ENCODE measurements around the gene RFNG.

RFNG gene

GRCh38 chr17:82025401-82026107 is 26.1 kb downstream of the RFNG start:
- no peak for DNase-seq (ENCODE audit: low read depth in 1 of 2, low spot score in 1 of 2)
- Histone ChIP-seq H3K27me3 (ENCODE audit: insufficient read depth, poor library complexity, severe bottlenecking) (no peaks in the 10 kb centered on the region), H3K27ac (replicated peaks) (no peak overlapping the region), H3K4me3 (replicated peaks; ENCODE audit: insufficient read depth, low read length) (no peak overlapping the region)
- TF ChIP-seq, protein P1, sequence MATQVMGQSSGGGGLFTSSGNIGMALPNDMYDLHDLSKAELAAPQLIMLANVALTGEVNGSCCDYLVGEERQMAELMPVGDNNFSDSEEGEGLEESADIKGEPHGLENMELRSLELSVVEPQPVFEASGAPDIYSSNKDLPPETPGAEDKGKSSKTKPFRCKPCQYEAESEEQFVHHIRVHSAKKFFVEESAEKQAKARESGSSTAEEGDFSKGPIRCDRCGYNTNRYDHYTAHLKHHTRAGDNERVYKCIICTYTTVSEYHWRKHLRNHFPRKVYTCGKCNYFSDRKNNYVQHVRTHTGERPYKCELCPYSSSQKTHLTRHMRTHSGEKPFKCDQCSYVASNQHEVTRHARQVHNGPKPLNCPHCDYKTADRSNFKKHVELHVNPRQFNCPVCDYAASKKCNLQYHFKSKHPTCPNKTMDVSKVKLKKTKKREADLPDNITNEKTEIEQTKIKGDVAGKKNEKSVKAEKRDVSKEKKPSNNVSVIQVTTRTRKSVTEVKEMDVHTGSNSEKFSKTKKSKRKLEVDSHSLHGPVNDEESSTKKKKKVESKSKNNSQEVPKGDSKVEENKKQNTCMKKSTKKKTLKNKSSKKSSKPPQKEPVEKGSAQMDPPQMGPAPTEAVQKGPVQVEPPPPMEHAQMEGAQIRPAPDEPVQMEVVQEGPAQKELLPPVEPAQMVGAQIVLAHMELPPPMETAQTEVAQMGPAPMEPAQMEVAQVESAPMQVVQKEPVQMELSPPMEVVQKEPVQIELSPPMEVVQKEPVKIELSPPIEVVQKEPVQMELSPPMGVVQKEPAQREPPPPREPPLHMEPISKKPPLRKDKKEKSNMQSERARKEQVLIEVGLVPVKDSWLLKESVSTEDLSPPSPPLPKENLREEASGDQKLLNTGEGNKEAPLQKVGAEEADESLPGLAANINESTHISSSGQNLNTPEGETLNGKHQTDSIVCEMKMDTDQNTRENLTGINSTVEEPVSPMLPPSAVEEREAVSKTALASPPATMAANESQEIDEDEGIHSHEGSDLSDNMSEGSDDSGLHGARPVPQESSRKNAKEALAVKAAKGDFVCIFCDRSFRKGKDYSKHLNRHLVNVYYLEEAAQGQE (IDR thresholded peaks at IDR 0.05; ENCODE audit: insufficient replicate concordance, low read depth): no peak
- TF ChIP-seq, protein P2, sequence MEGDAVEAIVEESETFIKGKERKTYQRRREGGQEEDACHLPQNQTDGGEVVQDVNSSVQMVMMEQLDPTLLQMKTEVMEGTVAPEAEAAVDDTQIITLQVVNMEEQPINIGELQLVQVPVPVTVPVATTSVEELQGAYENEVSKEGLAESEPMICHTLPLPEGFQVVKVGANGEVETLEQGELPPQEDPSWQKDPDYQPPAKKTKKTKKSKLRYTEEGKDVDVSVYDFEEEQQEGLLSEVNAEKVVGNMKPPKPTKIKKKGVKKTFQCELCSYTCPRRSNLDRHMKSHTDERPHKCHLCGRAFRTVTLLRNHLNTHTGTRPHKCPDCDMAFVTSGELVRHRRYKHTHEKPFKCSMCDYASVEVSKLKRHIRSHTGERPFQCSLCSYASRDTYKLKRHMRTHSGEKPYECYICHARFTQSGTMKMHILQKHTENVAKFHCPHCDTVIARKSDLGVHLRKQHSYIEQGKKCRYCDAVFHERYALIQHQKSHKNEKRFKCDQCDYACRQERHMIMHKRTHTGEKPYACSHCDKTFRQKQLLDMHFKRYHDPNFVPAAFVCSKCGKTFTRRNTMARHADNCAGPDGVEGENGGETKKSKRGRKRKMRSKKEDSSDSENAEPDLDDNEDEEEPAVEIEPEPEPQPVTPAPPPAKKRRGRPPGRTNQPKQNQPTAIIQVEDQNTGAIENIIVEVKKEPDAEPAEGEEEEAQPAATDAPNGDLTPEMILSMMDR (IDR thresholded peaks at IDR 0.05; ENCODE audit: insufficient read depth, low read length): no peak
- TF ChIP-seq SPI1 (IDR thresholded peaks at IDR 0.05; ENCODE audit: borderline replicate concordance, low read depth) (no peak), GABPA (IDR thresholded peaks at IDR 0.05; ENCODE audit: low read depth) (no peak), POLR2AphosphoS5 (IDR thresholded peaks at IDR 0.05; ENCODE audit: low read depth) (no peak)

DNA sequence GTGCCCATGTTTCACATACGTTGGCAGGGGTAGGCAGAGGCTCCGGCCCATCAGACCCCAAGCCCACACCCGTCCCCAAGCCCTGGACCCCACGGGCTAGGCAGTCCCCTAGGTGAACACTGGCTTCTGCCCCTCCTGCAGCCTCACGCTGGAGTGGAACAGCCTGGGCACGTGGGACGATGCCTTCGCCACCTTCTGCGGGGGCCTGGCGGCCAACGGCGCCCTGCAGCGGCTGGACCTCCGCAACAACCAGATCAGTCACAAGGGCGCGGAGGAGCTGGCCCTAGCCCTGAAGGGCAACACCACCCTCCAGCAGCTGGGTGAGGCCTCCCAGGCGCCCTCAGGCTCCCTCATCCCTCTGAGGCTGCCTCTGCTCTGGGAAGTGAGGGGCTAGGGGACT is 26.8 kb downstream of the RFNG start:
- H3K27ac ChIP-seq (replicated peaks): no peak overlapping the region
- DNase-seq (ENCODE audit: low read depth in 1 of 2, low spot score in 1 of 2): no peak
- TF ChIP-seq, protein P2 (IDR thresholded peaks at IDR 0.05; ENCODE audit: insufficient read depth, low read length): no peak
- TF ChIP-seq GABPA (IDR thresholded peaks at IDR 0.05; ENCODE audit: low read depth) (no peak), SPI1 (IDR thresholded peaks at IDR 0.05; ENCODE audit: borderline replicate concordance, low read depth) (no peak), POLR2AphosphoS5 (IDR thresholded peaks at IDR 0.05; ENCODE audit: low read depth) (no peak)
- TF ChIP-seq, protein P1 (IDR thresholded peaks at IDR 0.05; ENCODE audit: insufficient replicate concordance, low read depth): no peak

GRCh38 chr17:82023447-82024241 is 28.0 kb downstream of the RFNG start:
- peak overlapping the region; percentile 76 for H3K27ac ChIP-seq (replicated peaks)
- no peak for TF ChIP-seq GABPA (IDR thresholded peaks at IDR 0.05; ENCODE audit: low read depth)
- peak; percentile 22; the same call in 1 of the 2 replicates for TF ChIP-seq SPI1 (IDR thresholded peaks at IDR 0.05; ENCODE audit: borderline replicate concordance, low read depth)
- peak; percentile 54 to 73 for DNase-seq (ENCODE audit: low read depth in 1 of 2, low spot score in 1 of 2)

More for the DNA sequence above, 26.8 kb downstream of the RFNG start:
- H3K27me3 ChIP-seq (ENCODE audit: insufficient read depth, poor library complexity, severe bottlenecking): no peaks in the 10 kb centered on the region
- H3K4me3 ChIP-seq (replicated peaks; ENCODE audit: insufficient read depth, low read length): no peak overlapping the region

GRCh38 chr17:82022981-82023446 is 28.6 kb downstream of the RFNG start, which contains the start of gene LRRC45:
Gene LRRC45 (plus strand): TSS chr17:82023305. CDS start chr17:82023644, 339 bp downstream.
- TF ChIP-seq, protein P2 (IDR thresholded peaks at IDR 0.05; ENCODE audit: insufficient read depth, low read length): no peak
- TF ChIP-seq, protein P1 (IDR thresholded peaks at IDR 0.05; ENCODE audit: insufficient replicate concordance, low read depth): no peak
- TF ChIP-seq POLR2AphosphoS5 (IDR thresholded peaks at IDR 0.05; ENCODE audit: low read depth) (no peak), GABPA (IDR thresholded peaks at IDR 0.05; ENCODE audit: low read depth) (no peak; the same call in 1 of the 2 replicates), SPI1 (IDR thresholded peaks at IDR 0.05; ENCODE audit: borderline replicate concordance, low read depth) (no peak; the same call in 1 of the 2 replicates)
- Histone ChIP-seq H3K27ac (replicated peaks) (peak within 1 kb of the TSS; percentile 88), H3K27me3 (ENCODE audit: insufficient read depth, poor library complexity, severe bottlenecking) (no peaks in the 10 kb centered on the region), H3K4me3 (replicated peaks; ENCODE audit: insufficient read depth, low read length) (peak within 1 kb of the TSS; percentile 85)
- peak; percentile 99 to 100 for DNase-seq (ENCODE audit: low read depth in 1 of 2, low spot score in 1 of 2)

More at GRCh38 chr17:82023447-82024241, 28.0 kb downstream of the RFNG start:
- Histone ChIP-seq H3K27me3 (ENCODE audit: insufficient read depth, poor library complexity, severe bottlenecking) (no peaks in the 10 kb centered on the region), H3K4me3 (replicated peaks; ENCODE audit: insufficient read depth, low read length) (peak overlapping the region; percentile 85)
